ENCODE measurements around the gene EMX2. TPM values are rescaled to one million over a fixed set of nuclear protein-coding genes. Genes with fewer than 3 reads are reported as not detected.

EMX2 gene
- total RNA-seq, 1 experiment from 2014 or later, result not detected

DNA sequence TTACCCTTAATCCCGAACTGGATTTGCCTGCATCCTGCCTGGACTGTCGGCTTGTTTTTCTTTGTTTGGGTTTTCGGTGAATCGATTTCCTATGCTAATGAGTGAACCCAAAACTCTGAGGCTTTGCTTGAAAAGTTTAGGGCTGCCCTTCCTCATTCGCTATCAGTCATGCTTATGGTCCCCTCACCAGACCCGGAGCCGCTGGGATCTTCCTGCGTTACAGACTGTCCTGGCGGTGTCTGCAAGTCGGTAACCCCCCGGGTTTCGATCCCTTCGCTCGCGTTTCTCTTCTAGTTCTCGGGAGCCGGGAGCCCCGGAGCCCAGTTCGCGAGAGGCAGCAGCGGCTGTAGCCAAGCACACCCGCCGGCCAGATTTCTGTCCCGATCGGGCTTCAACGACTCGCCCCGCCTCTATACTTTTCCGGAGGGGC, 2.2 kb downstream of the EMX2 start:
- DNase-seq (ENCODE audit: low spot score), result no peak

DNA sequence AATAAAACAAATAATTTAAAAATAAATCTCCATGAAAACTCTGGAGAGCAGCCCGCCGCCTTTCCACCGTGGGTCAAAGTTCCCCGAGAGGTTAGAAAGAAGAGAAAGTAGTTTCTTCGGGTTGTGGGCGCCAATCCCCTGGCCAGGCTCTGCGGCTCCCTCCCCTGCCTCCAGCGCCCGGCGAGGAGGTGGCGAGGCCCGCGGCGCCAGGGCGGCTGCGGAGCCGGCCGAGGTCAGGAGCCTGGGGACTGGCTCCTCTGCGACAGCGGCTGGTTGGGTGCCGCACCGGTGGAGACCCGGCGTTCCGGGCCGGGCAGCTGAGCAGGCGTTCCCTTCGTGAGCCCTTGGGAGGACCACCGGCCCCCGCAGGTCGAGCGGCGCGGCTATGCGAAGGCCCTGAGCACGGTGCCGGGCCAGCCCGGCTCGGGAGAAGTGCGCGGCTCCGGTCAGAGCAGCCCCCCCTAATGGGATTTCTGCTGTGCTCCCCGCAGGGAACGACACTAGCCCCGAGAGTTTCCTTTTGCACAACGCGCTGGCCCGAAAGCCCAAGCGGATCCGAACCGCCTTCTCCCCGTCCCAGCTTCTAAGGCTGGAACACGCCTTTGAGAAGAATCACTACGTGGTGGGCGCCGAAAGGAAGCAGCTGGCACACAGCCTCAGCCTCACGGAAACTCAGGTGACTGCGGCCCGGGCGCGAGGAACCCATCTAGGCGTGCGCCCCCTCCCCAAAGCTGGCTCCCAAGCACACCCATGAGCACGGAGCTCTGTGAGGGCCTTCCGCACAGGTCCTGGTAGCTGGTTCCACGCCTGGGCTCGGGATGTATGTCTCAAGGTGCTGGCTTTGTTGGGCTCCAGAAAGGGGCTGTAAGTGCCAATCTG, 2.8 kb downstream of the EMX2 start:
- no peak for DNase-seq (ENCODE audit: low spot score)

DNA sequence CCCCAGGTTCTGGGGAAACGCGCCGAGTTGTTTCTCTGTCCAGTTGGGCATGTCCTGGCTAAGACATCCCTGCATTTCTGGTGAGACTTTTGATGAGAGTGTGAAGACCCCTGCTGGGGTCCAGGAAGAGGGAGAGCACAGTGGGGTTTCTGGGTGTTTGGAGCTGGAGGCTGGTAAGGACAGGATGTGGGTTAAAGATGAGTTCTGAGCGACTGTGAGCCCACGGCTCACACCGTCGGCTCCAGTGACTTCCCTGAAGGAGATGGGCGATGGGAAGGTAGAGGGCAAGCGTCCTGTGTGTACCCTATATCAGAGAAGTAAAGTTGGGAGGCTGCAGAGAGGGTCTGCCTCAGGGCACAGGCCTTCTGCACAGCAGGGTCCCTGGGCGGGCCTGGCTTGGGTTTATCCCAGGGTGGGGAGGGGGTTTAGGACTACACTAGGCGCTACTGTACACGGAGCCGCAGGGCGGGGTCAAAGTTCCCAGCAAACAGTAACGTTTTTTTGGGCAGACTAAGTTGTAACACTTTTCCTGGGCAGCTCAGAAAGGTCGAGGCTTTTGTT, 3.6 kb downstream of the EMX2 start:
- no peak for DNase-seq (ENCODE audit: low spot score)

DNA sequence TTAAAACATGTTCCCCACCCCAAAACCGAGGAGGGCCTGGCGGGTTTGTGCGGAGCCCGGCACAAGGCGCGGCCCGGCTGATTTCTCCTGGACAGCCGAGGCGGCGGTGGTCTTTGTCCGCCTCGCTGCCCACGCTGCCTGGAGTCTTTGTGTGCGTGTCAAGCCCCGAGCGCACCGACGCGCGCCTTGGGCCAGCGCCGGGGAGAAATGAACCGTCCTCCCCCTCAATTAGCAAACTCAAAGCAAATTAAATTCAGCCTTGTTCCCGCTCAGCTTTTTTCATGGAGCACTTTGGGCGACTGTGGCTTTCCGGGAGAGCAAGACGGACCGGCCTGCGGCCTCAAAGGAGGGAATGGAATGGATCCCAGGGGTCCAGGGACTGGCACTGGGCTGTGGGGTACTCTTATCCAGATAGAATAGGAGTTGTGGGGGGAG, 4.1 kb downstream of the EMX2 start:
- DNase-seq (ENCODE audit: low spot score), result no peak

DNA sequence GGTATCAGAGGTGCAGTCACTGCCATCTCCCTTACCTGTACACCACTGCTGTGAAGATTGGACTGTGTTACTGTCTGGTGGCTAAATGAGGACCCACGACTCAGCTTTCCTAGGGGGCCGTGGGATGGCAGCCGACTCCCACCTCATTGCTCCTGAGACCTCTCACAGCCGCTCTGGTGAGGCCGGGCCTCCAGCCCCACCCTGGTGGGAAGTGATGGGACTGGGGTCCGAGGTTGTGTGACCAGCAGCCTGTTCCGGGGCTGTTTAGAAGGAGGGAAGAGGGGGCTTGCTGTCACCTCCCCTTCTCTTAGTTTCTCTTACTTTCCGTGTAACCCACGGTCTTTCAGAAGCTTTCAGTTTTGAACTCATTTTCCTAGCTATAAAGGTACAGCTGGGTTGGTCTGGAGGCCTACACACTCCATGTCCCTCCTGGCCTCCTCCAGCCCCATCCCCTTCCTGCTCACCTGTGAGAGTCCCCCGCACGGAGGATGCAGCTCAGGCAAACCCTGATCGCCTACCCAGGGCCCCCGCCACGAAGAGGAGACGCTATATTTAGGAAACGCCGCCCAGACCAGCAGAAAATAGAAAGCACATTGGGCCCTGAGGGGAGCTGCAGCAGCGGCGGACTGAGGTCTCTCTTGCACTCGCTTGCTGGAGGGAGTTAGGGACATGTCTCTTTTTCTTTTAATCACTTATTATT, 4.6 kb downstream of the EMX2 start:
- no peak for DNase-seq (ENCODE audit: low spot score)

DNA sequence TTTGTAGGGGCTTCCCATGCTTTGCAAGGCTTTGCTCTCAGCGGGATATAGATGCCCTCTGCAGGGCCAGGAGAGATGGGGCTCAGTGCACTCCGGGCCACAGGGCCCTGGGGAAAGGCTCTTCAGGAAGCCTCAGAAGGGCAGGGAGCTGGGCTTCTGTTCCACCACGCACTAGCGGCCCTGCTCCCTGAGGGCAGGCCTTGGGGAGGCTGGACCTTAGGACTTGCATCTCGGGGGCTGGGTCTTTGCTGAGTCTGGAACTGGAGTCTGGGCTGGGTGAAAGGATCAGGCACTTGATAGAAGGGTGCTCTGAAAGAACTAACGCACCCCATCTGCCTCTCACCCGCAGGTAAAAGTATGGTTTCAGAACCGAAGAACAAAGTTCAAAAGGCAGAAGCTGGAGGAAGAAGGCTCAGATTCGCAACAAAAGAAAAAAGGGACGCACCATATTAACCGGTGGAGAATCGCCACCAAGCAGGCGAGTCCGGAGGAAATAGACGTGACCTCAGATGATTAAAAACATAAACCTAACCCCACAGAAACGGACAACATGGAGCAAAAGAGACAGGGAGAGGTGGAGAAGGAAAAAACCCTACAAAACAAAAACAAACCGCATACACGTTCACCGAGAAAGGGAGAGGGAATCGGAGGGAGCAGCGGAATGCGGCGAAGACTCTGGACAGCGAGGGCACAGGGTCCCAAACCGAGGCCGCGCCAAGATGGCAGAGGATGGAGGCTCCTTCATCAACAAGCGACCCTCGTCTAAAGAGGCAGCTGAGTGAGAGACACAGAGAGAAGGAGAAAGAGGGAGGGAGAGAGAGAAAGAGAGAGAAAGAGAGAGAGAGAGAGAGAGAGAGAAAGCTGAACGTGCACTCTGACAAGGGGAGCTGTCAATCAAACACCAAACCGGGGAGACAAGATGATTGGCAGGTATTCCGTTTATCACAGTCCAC, 5.4 kb downstream of the EMX2 start:
- no peak for DNase-seq (ENCODE audit: low spot score)

DNA sequence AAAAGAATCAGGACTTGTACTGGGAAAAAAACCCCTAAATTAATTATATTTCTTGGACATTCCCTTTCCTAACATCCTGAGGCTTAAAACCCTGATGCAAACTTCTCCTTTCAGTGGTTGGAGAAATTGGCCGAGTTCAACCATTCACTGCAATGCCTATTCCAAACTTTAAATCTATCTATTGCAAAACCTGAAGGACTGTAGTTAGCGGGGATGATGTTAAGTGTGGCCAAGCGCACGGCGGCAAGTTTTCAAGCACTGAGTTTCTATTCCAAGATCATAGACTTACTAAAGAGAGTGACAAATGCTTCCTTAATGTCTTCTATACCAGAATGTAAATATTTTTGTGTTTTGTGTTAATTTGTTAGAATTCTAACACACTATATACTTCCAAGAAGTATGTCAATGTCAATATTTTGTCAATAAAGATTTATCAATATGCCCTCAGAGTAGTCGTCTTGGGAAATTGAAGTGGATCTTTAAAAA, 6.6 kb downstream of the EMX2 start:
- DNase-seq (ENCODE audit: low spot score), result no peak

DNA sequence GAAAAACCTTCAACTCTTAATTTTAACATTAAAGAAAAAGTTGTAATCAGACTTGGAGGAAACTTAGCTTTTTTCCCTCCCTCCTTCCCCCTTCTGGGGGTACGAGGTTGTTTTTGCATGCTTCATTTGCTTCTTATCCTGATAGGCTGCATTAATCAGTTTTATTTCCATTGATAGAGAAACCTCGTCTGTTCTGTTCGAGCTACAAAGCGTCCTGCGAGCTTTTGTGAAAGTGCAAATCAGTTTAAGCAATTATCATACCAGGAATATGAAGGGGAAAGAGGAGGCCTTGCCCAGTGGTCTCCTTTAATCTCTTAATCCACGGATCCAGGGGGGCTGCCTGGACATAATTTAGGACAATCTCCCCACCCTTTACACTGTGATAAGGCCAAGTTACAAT, 7.5 kb downstream of the EMX2 start:
- DNase-seq (ENCODE audit: low spot score), result no peak

DNA sequence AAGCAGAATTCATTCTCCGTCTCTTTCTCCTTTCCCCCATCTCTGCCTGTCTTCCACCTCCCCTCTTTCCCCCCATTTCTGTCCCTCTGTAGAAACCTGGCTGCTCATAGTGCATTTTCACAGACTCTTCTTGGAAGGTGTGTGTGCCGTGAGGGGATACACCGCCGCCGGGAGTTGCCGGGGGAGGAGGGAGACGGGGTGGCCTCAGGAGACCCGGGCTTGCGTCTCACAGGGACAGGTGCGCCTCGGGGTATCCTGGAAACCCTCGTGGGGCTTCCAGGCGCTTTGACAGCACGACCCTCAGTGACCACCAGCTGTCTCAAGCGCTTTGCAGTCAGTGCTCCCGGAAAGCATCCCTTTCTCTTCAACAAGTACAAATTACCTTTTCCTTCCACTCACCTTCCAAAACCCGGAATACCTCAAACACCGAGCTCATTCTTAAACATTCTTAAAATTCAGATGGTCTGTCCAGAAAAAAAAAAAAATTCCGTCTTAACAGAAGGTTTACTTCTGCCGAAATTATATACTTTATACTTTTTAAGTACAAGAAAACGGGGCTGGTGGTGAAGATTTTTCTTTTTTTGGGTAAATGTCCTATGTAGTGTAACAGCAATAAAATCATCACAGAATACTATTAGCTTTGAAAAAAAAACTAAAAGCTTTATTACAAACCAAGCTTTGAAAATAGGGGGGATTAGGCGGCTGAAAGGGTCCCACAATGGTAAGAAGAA, 8.2 kb downstream of the EMX2 start:
- DNase-seq (ENCODE audit: low spot score), result no peak

DNA sequence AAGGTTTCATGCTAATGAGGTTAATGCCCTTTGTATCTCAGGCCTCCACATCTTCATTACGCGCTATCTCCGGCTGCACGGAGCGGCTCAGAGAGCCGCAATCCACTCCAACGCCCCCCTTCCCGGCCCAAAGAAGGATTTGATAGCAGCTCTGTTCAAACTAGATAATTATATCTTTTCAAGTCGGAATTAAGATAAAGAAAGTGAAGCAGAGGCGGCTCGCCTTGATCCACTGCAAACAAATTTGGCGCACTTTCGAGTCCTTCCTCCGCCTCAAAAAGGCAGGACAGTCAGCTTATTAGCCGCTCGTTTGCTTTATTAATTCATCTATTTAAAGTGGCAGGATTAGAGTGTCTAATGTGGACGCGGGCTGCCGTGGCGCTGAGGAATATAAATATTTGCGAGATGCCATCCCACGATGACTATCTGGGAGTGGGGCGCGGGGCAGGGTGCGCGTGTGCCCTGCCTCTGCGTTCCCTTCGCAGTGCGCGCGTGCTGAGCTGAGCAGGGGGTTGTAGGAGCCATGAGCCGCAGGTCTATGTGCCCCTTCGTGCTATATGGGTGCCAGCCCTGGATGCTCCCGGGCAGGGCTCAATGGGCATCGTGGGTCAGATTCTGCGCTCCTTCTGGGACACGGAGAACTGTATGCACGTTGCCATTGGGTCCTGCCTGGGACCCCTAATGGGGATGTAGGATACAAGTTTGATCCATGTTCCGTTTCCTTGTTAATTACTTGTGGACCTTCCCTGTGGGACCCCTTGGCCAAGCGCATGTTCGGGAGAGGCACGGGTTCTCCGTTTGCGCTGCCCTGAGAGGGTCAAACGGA, 9.0 kb downstream of the EMX2 start:
- no peak for DNase-seq (ENCODE audit: low spot score)

DNA sequence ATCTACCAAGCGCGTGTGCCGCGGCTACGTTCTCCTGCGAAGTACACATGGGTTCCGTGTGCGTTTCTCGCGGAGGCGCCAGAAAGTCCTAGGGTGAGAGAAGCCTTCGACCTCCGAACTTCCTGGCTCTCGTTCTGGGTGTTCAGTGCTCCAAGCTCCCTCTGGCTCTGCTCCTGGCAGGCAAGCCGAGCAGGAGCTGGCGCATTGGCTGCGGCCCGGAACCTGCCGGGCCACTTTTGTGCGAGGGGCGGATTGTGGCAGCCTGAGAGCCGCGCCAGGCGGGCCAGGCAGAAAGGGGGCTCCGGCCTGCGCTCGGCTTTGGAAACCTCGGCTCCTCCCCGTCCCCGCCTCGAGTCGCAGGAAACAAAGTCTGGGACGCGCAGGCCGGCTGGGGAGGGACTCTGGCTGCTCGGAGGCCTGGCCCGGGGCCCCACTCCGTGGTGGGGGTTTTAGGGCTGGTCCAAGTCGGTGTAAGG, 9.6 kb downstream of the EMX2 start:
- DNase-seq (ENCODE audit: low spot score), result no peak

DNA sequence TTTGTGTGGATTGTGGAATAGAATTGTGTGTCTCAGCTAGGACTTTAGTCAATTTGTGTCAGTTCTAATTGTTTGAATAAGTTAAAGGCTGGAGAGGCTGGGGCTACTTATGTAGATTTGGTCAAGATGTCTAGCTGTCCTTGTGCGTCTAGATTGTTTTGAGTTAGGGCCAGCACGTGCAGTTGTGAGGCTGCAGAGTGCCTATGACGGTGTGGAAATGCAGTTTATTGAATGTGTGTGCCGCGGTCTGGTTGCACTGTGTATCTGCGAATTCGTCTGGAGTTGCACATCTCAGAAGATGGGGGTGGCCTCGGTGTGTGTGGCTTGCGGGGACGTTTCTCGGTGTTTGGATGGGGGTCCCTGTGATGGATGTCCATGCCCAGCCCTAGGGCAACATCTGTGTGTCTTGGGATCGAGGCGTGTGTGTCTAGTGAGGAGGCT, 10.2 kb downstream of the EMX2 start:
- no peak for DNase-seq (ENCODE audit: low spot score)

DNA sequence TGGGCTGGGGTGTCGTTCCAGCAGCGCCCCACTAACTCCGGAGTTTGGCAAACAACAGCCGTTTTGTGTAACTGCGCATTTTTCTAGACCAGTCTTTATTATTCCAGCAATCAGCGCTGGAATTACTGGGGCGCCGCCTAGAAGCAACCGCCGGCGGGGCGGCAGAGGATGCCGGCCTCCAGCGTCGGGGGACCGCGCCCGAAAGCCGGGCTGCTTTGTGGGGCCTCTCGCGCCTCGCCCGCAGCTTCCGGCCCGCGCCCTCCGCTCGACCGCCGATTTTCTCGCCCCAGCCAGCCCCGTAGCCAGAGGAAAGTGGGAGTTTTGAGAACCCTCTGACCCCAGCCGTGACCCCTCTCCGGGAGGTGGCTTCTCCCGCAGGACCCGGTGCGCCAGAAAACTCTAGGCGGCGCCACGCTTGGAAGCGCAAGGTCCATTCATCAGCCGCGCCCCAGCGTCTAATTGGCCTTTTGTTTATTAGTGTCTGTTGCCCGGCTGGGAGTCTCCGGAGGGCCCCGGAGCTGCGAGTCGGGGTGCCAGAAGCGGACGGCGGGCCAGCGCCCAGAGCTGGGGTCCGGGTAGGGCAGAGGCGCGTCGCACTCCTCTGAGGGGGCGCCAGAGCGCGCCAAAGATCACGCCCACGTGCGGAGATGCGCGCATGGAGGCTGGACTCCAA, 10.7 kb downstream of the EMX2 start:
- no peak for DNase-seq (ENCODE audit: low spot score)

DNA sequence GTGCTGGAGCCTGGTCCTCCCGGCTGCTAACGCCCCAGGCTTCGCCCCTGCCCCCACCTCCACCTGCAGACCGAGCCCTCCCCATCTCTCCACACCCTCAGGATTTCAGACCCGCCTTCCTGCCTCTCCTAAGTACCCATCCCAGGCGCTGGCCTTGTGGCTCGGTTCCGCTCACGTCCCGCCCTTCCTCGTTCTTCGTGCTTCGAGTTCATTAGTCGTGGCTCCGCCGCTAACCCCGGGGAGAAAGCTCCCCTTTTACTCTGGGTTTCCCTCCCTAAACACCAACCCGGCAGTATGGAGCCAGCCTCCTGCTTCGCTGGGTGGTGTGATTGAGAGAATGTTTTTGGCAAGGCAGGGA, 11.2 kb downstream of the EMX2 start:
- DNase-seq (ENCODE audit: low spot score), result no peak

DNA sequence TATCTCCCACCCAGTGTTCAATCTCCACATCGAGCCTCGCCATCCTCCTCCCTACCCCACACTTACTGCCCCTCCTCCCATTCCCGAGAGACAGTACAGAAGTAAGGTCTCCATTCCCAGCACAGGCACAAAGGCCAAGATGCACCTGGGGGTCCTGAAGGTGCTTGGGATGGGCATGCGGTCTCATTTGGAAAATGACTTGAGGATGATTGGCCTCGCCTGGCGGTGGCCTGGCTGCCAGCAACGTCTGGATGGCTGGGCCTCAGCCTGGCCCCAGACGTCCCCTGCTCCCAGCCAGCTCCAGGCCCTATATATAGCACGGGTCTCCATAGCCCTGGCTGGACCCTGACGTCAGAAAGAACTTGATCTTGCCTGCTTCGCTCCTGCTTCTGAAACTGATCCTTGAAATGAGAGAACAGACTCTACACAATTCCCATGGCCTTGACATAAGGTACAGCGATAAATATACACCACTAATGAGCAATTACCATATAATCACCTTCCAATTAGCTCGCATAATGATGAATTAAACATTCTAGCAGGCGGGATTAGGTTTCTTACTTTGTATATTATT, 11.8 kb downstream of the EMX2 start:
- no peak for DNase-seq (ENCODE audit: low spot score)

DNA sequence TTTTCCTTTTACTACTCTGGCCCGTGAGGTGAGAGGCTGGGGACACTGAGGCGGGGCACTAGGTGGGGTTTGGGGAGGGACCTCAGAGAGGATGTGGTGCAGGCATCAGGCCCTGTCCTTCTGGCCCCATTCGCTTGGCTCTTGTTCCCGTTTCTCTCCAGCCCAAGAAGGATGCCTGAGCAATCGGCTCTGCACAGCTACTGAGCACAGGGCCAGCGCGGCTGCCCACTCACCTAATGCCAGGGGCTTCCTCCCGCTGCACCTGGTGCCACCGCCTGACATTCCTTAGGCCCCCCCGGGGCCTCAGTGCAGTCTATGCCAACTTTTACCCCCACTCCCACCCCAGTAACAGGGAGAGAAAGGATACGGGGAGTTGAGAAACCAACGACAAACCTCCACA, 12.5 kb downstream of the EMX2 start:
- no peak for DNase-seq (ENCODE audit: low spot score)

DNA sequence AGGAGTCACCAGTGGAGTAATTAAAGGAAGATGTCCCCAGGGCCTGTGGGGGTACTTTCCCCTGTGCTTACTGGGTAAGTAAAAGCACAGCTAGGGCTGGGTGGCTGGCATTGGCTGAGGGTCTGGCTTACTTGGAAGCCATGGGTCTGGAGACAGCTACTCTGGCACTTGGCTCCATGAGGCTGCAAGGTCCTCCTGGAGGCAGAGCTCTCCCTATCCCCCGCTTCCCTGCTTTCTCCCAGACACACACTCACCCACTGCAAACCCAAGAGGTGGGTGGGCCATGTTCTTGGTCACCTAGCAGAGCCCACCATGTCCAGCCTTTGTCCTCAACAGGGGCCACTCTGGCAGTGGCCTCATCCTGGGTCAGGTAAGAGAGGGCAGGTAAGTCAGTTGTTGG, 13.3 kb downstream of the EMX2 start:
- no peak for DNase-seq (ENCODE audit: low spot score)

DNA sequence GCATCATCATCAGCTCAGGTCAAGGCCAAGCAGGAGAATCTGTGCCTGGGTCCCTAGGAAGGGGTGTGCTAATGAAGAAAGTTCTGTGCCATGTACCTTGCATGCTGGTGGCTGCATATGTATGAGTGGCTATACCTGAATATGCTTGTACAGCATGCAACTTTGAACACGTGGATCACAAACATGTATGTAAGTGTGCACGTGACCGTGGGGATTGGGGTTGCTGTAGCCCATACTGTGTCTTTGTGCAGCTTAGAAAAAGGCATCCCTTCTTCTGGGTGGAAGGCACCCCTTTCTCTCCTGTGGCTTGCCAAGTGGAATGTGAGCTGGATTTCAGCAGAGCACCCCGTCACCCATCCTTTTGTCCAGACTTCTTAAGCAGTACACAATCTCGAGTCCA, 13.8 kb downstream of the EMX2 start:
- no peak for DNase-seq (ENCODE audit: low spot score)

DNA sequence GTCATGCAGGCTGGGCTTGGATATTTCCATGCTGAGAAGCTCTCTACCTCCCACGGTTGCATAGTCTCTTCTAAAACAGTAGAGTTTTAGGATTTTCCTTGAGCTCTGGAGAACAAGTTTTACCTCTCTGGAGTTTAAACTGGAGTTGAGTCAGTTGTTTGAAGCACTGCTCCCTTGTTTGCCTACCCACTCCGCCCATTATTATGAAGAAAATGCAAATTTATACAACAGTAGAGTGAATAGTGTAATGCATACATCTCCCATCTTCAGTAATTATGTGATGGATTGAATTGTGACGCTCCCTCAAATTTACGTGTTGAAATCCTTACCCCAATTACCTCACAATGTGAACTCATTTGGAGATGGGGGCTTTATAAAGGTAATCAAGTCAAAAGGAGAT, 17.2 kb downstream of the EMX2 start:
- DNase-seq (ENCODE audit: low spot score), result no peak
